GM12878 (cell line): ENCODE results near the gene PHRF1. TPM values are rescaled to one million over a fixed set of nuclear protein-coding genes. Genes with fewer than 3 reads are reported as not detected.

ENCODE experiments used
- ATAC-seq: fragments of 200-7000 bp; cut with Tn5 transposase; 3 replicates; pipeline ENCODE4 v1.9.1; 2020; ENCODE audit warnings: mild to moderate bottlenecking, moderate library complexity
- BruUV-seq: library from RNA; stranded (reverse); fragments of 400-500 nt; replicated peaks from 2 replicates; lab custom pipeline; 2021; lab: Mats Ljungman, UMichigan
- CTCF ChIA-PET: fragments of 300-600 bp; sonication (Branson Sonifier 250); formaldehyde crosslinking; extraction: SDS; loops from one replicate; lab custom pipeline; 2021; ENCODE audit warnings: inconsistent platforms; lab: Yijun Ruan, JAX
- POLR2A ChIA-PET: fragments of 350-600 bp; formaldehyde crosslinking; extraction: SDS; loops from one replicate; lab custom pipeline; 2021; ENCODE audit warnings: inconsistent platforms; lab: Charles Lee
- RAD21 ChIA-PET: fragments of 300-600 bp; sonication (Branson Sonifier 250); formaldehyde crosslinking; loops from one replicate; lab custom pipeline; 2023; ENCODE audit warnings: antibody characterized with exemption; ENCODE audit not compliant: unreplicated experiment; lab: Charles Lee
- SMC1A ChIA-PET: fragments of 300-600 bp; sonication (Branson Sonifier 250); formaldehyde crosslinking; loops from one replicate; lab custom pipeline; 2023; ENCODE audit not compliant: unreplicated experiment, uncharacterized antibody; lab: Charles Lee
- DNase-seq: peaks from one replicate; pipeline ENCODE4 v3.0.0-alpha.2; 2011; ENCODE audit warnings: low read depth, low spot score
- FAIRE-seq: peaks from 3 replicates; lab custom pipeline; 2011; peaks lifted over from hg19 to GRCh38; lab: Jason Lieb, UNC
- H2AFZ ChIP-seq: 2 replicates; pipeline ENCODE4 v1.6.0; 2011; ENCODE audit warnings: low read depth, low read length, control low read depth; ENCODE audit not compliant: control insufficient read depth
- H3K27ac ChIP-seq: 2 replicates; pipeline ENCODE4 v1.5.1; 2011; ENCODE audit warnings: control low read depth; ENCODE audit not compliant: control insufficient read depth, insufficient read depth
- H3K27me3 ChIP-seq, 2 experiments: replicated peaks in 1 of 2; 2 replicates each; pipeline versions ENCODE4 v1.6.0 to v1.6.1; 2011; ENCODE audit warnings: low read length in 1 of 2; ENCODE audit not compliant: control insufficient read depth in 2 of 2, insufficient read depth in 2 of 2
- H3K36me3 ChIP-seq, 2 experiments: 2 replicates each; pipeline ENCODE4 v1.5.1; 2011; ENCODE audit warnings: low read length in 1 of 2; ENCODE audit not compliant: control insufficient read depth in 2 of 2, insufficient read depth in 2 of 2
- H3K4me1 ChIP-seq: 2 replicates; pipeline ENCODE4 v1.6.1; 2011; ENCODE audit warnings: mild to moderate bottlenecking, low read length, moderate library complexity, mixed read lengths; ENCODE audit not compliant: control insufficient read depth, insufficient read depth
- H3K4me2 ChIP-seq: 2 replicates; pipeline ENCODE4 v1.6.0; 2011; ENCODE audit warnings: control low read depth; ENCODE audit not compliant: control insufficient read depth, insufficient read depth
- H3K4me3 ChIP-seq: fragments of 200-600 bp; sonication (generic); 2 replicates; pipeline ENCODE4 v1.5.1; 2016
- H3K79me2 ChIP-seq: 2 replicates; pipeline ENCODE4 v1.6.0; 2011; ENCODE audit warnings: low read length; ENCODE audit not compliant: control insufficient read depth, insufficient read depth
- H3K9ac ChIP-seq: 2 replicates; pipeline ENCODE4 v1.8.0; 2011; ENCODE audit warnings: low read length, control low read depth, mixed read lengths; ENCODE audit not compliant: control insufficient read depth, insufficient read depth
- H3K9me3 ChIP-seq: replicated peaks from 3 replicates; pipeline ENCODE4 v1.5.1; 2011; ENCODE audit warnings: mild to moderate bottlenecking, low read length; ENCODE audit not compliant: control insufficient read depth, insufficient read depth
- H4K20me1 ChIP-seq: 2 replicates; pipeline ENCODE4 v1.6.0; 2011; ENCODE audit not compliant: control insufficient read depth, insufficient read depth
- BCL11A ChIP-seq: IDR thresholded peaks from 2 replicates; pipeline ENCODE4 v1.6.1; 2011; ENCODE audit warnings: low read depth, low read length
- CEBPB ChIP-seq, 2 experiments: fragments of 150-350 bp in 1 of 2; IDR thresholded peaks; 2 replicates each; pipeline ENCODE4 v1.6.1; 2012 to 2014; ENCODE audit warnings: low read depth in 2 of 2, low read length in 2 of 2, borderline replicate concordance in 1 of 2, inconsistent platforms in 1 of 2
- CREB1 ChIP-seq: IDR thresholded peaks from 2 replicates; pipeline ENCODE4 v1.6.1; 2012; ENCODE audit warnings: low read depth, mild to moderate bottlenecking, inconsistent platforms
- KDM1A ChIP-seq: fragments of 200-600 bp; sonication (generic); IDR thresholded peaks from 2 replicates; pipeline ENCODE4 v1.6.1; 2016; ENCODE audit warnings: borderline replicate concordance
- MTA2 ChIP-seq: fragments of 450-650 bp; IDR thresholded peaks from 2 replicates; pipeline ENCODE4 v1.6.1; 2016; ENCODE audit warnings: low read depth, mild to moderate bottlenecking, moderate library complexity
- SMAD5 ChIP-seq: IDR thresholded peaks from 2 replicates; pipeline ENCODE4 v1.6.1; 2016; ENCODE audit warnings: antibody characterized with exemption, low read depth
- SUZ12 ChIP-seq: fragments of 200-600 bp; sonication (generic); IDR thresholded peaks from one replicate; pipeline ENCODE4 v1.6.1; 2018; ENCODE audit warnings: antibody characterized with exemption, mild to moderate bottlenecking; ENCODE audit not compliant: unreplicated experiment
- TARDBP ChIP-seq: IDR thresholded peaks from 2 replicates; pipeline ENCODE4 v1.6.1; 2016; ENCODE audit warnings: borderline replicate concordance
- WGBS: methylation state at CpG from one replicate; pipeline ENCODE4 v1.1.6; 2016; ENCODE audit warnings: low lambda C conversion rate; ENCODE audit not compliant: insufficient replicate concordance, insufficient coverage; ENCODE audit errors: missing lambda C conversion rate; 5-methylcytosine and 5-hydroxymethylcytosine counted together
- in situ Hi-C: fragments of 300-500 bp; cut with MboI; formaldehyde crosslinking; loops from 9 replicates; pipeline ENCODE4 v1.14.3; 2018; ENCODE audit warnings: mixed read lengths
- intact Hi-C: fragments of 100-400 bp; cut with micrococcal nuclease; formaldehyde crosslinking; loops from one replicate; pipeline ENCODE4 v1.14.2; 2022; ENCODE audit not compliant: unreplicated experiment
- polyA plus RNA-seq, 11 experiments: library from polyadenylated mRNA; depleted of rRNA in 4 of 11; unstranded in 6 of 11; stranded (reverse) in 5 of 11; fragments of >200 nt; fragmentation: Nextera tagmentation in 4 of 11; fragmentation: Illumina TruSeq in 1 of 11; extraction: Ambion mirVana in 4 of 11; extraction: Trizol in 1 of 11; gene quantifications; 1 replicate in 1 of 11; 2 replicates in 10 of 11; pipeline versions ENCODE4 v1.2.1 to v1.2.3, GENCODE V29; 2011 to 2016; ENCODE audit warnings: inconsistent platforms in 2 of 11, missing spikeins in 2 of 11, low read depth in 1 of 11
- total RNA-seq, 4 experiments: library from RNA; depleted of rRNA in 3 of 4; stranded (reverse); fragments of >200 nt in 3 of 4; fragmentation: Illumina TruSeq in 1 of 4; extraction: Trizol in 1 of 4; gene quantifications; 2 replicates each; pipeline versions ENCODE4 v1.2.1 to v1.2.3, GENCODE V29; 2013 to 2021
- TF ChIP-seq, protein P1 (sequence below): fragments of 450-650 bp; IDR thresholded peaks from 2 replicates; pipeline ENCODE4 v1.6.1; 2016; ENCODE audit warnings: mild to moderate bottlenecking

The PHRF1 gene
- total and polyA plus RNA-seq, 10 of the 15 experiments (the other 5 are each of a cell fraction or from before 2014, with no cell fraction given) = 0.13 to 43.5 (median 15.1) TPM

DNA sequence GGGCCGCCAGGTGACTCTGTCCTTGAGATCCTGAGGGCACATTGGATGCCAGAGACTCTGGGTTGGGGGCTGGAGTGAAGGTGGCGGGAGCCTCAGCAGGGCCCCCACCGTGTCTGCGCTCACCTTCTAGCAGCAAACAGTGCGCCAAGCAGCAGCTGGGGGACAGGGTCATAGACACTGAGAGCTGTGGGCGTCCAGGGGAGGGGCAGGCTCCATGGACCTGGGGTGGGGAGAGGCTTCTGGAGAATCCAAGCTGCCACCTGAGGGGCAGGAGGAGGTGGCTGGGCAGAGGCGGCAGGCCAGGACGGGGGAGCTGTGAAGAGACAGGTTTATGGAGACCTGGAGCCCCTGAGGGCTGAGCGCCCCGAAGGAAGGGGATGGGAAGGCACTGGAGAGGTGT is 8.0 kb downstream of the PHRF1 start:
- ChIA-PET POLR2A (interaction anchor here (0.6 kb wide), 1 partner anchor 133 kb away, joined by 5 read pairs; no protein-coding TSS in a partner anchor), CTCF (no interaction called here)

More for the DNA sequence above, 8.0 kb downstream of the PHRF1 start:
- RAD21 ChIA-PET = interaction anchor here (0.7 kb wide), 1 partner anchor 220 kb away, joined by 3 read pairs; no protein-coding TSS in a partner anchor
- H2AFZ ChIP-seq = no peak overlapping the region
- FAIRE-seq (no peak), DNase-seq (no peak), ATAC-seq (no peak)
- 90% methylated on average over 10 of the region's 10 CpGs for WGBS
- H3K36me3 ChIP-seq = peaks cover 15 to 33% of the 10 kb centered on the region in 2 experiments
- intact Hi-C loops = no loop called here
- no TSS peak for BruUV-seq
- H3K4me1 ChIP-seq = no peaks in the 10 kb centered on the region; the same call in 1 of the 2 replicates
- in situ Hi-C loops = no loop called here
- H3K9me3 ChIP-seq = no peaks in the 10 kb centered on the region
- no peak overlapping the region for H3K27ac ChIP-seq
- no peak overlapping the region for H3K4me3 ChIP-seq
- no peak for TF ChIP-seq SUZ12
- TF ChIP-seq KDM1A = no peak
- TF ChIP-seq, protein P1, sequence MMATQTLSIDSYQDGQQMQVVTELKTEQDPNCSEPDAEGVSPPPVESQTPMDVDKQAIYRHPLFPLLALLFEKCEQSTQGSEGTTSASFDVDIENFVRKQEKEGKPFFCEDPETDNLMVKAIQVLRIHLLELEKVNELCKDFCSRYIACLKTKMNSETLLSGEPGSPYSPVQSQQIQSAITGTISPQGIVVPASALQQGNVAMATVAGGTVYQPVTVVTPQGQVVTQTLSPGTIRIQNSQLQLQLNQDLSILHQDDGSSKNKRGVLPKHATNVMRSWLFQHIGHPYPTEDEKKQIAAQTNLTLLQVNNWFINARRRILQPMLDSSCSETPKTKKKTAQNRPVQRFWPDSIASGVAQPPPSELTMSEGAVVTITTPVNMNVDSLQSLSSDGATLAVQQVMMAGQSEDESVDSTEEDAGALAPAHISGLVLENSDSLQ = no peak
- no peak for TF ChIP-seq BCL11A
- no peak for TF ChIP-seq TARDBP
- TF ChIP-seq CREB1 = no peak
- no peak for TF ChIP-seq SMAD5
- TF ChIP-seq CEBPB (IDR thresholded peaks at IDR 0.05; ENCODE audit: borderline replicate concordance in 1 of 2, low read depth in 2 of 2, low read length in 2 of 2) = no peak
- no peak for TF ChIP-seq MTA2
- SMC1A ChIA-PET = no interaction called here
- H3K27me3 ChIP-seq = no peaks in the 10 kb centered on the region
- H3K9ac ChIP-seq = no peak overlapping the region
- H3K4me2 ChIP-seq = no peak overlapping the region
- H3K79me2 ChIP-seq = peaks cover 23% of the 10 kb centered on the region
- H4K20me1 ChIP-seq = peaks cover 12% of the 10 kb centered on the region
